HG02973 (cell line): ENCODE data around the gene DGLUCY.

Experiments
- ATAC-seq: cut with Tn5 transposase; IDR thresholded peaks from one replicate; pipeline ENCODE4 v1.9.1; 2021; ENCODE audit warnings: moderate library complexity; ENCODE audit not compliant: unreplicated experiment

Gene DGLUCY

DNA sequence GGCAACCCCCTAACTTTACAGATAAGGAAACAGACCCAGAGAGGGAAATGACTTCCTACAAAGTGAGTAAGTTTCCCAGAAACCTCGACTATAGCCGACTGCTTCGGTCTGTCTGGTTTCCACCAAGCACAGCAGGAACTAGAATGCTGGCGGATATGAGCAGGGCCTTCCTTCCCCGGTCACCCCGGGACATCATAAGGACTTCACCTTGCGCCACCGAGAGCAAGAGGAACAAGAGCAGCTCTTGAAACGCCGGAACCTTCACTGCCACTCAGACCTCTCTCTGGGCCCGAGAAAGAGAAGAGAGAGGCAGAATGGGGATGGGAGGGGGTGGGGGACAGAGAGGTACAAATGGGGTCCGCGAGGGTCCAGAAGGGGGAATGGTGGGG is 160.0 kb downstream of the DGLUCY start:
- no peak for ATAC-seq

- no peak for ATAC-seq
Observed at GRCh38 chr14:91274796-91275195, 160.9 kb downstream of the DGLUCY start.
